ENCODE measurements around the gene RXRA. TPM values are rescaled to one million over a fixed set of nuclear protein-coding genes. Genes with fewer than 3 reads are reported as not detected.

Gene RXRA
- total and polyA plus RNA-seq, 9 donors = 12.4 to 82.2 (median 70.6) TPM

DNA sequence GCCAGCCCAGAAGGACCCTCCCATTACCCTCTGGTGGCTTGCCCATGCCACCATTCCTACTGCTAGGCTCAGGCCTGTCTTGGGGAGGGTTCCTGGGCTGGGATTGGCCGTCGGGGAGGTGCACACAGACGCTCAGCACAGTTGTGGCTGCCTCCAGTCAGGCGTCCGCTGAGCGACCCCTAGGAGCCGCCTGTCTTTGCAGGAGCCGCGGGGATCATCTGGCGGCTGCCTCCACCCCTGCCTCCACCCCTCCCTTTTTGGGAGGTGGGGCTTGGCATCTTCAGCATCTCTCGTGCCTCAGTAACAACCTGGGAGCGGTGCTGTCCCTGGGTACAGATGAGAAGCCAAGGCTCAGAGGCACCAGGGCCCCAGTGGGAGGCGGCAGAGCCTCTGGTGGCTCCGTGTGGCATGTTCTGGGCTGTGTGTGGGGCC, 39.6 kb downstream of the RXRA start:
- TF ChIP-seq EP300 (IDR thresholded peaks at IDR 0.05) (no peak), POLR2A (IDR thresholded peaks at IDR 0.05) (no peak)
- TF ChIP-seq, protein P1, sequence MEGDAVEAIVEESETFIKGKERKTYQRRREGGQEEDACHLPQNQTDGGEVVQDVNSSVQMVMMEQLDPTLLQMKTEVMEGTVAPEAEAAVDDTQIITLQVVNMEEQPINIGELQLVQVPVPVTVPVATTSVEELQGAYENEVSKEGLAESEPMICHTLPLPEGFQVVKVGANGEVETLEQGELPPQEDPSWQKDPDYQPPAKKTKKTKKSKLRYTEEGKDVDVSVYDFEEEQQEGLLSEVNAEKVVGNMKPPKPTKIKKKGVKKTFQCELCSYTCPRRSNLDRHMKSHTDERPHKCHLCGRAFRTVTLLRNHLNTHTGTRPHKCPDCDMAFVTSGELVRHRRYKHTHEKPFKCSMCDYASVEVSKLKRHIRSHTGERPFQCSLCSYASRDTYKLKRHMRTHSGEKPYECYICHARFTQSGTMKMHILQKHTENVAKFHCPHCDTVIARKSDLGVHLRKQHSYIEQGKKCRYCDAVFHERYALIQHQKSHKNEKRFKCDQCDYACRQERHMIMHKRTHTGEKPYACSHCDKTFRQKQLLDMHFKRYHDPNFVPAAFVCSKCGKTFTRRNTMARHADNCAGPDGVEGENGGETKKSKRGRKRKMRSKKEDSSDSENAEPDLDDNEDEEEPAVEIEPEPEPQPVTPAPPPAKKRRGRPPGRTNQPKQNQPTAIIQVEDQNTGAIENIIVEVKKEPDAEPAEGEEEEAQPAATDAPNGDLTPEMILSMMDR (IDR thresholded peaks at IDR 0.05) = peak in 1 of 3 donors; percentile 9
- Histone ChIP-seq H3K4me3 (no peak overlapping the region), H3K9me3 (no peaks in the 10 kb centered on the region), H3K27me3 (no peaks in the 10 kb centered on the region), H3K36me3 (no peaks in the 10 kb centered on the region), H3K27ac (peak overlapping the region; percentile 43 to 71), H3K4me1 (ENCODE audit: insufficient read depth) (peaks cover 30% of the 10 kb centered on the region)
- 10 to 11% (median 10%) methylated on average over 12 to 14 of the region's 14 CpGs for WGBS, 3 donors
- DNase-seq = peak; percentile 75 to 82 (median 80)
- intact Hi-C loops (cut with DNase I) = loop anchor here in 1 of 4 donors (5.0 kb wide), 1 partner anchor 34 kb away; no protein-coding TSS in a partner anchor

DNA sequence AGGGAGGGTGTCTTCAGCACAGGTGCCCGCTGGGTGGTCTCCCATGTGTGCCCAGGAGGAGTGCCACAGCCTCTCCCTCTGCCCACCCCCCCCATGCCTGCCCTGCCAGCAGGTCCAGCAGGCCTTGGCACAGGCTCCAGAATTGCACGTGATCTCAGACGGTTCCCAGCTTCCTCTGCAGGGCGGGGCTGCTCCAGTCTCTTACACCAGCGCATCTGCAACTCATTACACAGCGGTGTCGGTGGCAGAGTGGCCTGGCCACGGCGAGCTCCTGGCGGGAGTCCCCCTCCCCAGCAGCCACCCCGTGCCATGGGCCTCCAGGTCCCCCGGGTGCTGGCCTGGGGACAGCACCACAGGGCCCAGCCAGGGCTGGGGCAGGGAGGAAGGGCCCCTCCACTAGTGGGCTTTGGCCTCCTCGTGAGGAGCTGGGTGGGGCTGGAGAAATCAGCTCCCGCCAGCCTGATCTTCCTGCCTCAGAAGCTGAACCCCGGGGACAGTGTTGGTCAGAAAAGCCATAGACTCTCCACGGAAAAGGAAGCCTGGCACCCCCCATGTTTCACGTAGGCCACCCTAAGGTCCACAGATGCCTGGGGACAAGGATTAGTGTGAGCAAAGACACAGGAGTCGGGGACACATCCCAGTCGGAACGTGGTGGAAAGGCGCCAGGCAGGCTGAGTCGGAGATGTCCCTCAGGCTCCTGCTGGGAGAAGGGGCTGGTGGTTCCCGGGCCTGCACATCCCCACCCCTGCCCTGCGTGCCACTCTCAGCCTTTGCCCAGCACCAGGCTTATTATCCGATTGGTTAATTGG, 40.2 kb downstream of the RXRA start:
- Histone ChIP-seq H3K27me3 (no peaks in the 10 kb centered on the region), H3K4me3 (peak overlapping the region; percentile 20), H3K9me3 (no peaks in the 10 kb centered on the region), H3K36me3 (no peaks in the 10 kb centered on the region), H3K4me1 (ENCODE audit: insufficient read depth) (peaks cover 35% of the 10 kb centered on the region), H3K27ac (peak overlapping the region; percentile 43 to 71)
- intact Hi-C loops (cut with DNase I) = loop anchor here in 1 of 4 donors (5.0 kb wide), 1 partner anchor 34 kb away; no protein-coding TSS in a partner anchor
- 27 to 50% (median 30%) methylated on average over 12 to 25 of the region's 25 CpGs for WGBS, 3 donors
- peak; percentile 89 to 92 (median 91) for DNase-seq
- TF ChIP-seq POLR2A (IDR thresholded peaks at IDR 0.05) (no peak), EP300 (IDR thresholded peaks at IDR 0.05) (no peak)
- TF ChIP-seq, protein P1 (IDR thresholded peaks at IDR 0.05) = no peak

- intact Hi-C loops (cut with DNase I) = loop anchor here in 1 of 4 donors (5.0 kb wide), 1 partner anchor 35 kb away; no protein-coding TSS in a partner anchor
- no peak for DNase-seq
- peaks cover 36% of the 10 kb centered on the region for H3K4me1 ChIP-seq (ENCODE audit: insufficient read depth)
- TF ChIP-seq, protein P1 (IDR thresholded peaks at IDR 0.05) = no peak
- TF ChIP-seq POLR2A (IDR thresholded peaks at IDR 0.05) = no peak
- no peak for TF ChIP-seq EP300 (IDR thresholded peaks at IDR 0.05)
- WGBS, 3 donors = 83 to 88% (median 85%) methylated on average over 12 of the region's 12 CpGs
- H3K4me3 ChIP-seq = no peak overlapping the region
- no peaks in the 10 kb centered on the region for H3K27me3 ChIP-seq
- no peaks in the 10 kb centered on the region for H3K9me3 ChIP-seq
- H3K27ac ChIP-seq = peak overlapping the region in 1 of 2 donors; percentile 71
- H3K36me3 ChIP-seq = no peaks in the 10 kb centered on the region
Observed at GRCh38 chr9:134367061-134367460, 40.8 kb downstream of the RXRA start.

- WGBS, 3 donors = 84 to 90% (median 88%) methylated on average over 13 to 19 of the region's 19 CpGs
- no peak for TF ChIP-seq EP300 (IDR thresholded peaks at IDR 0.05)
- TF ChIP-seq, protein P1 (IDR thresholded peaks at IDR 0.05) = no peak
- intact Hi-C loops (cut with DNase I) = loop anchor here in 1 of 4 donors (5.0 kb wide), 1 partner anchor 36 kb away; no protein-coding TSS in a partner anchor
- H3K36me3 ChIP-seq = no peaks in the 10 kb centered on the region
- no peak overlapping the region for H3K4me3 ChIP-seq
- H3K4me1 ChIP-seq (ENCODE audit: insufficient read depth) = peaks cover 39% of the 10 kb centered on the region
- peak overlapping the region in 1 of 2 donors; percentile 20 for H3K27ac ChIP-seq
- no peak for DNase-seq
- H3K27me3 ChIP-seq = no peaks in the 10 kb centered on the region
- no peaks in the 10 kb centered on the region for H3K9me3 ChIP-seq
Observed at GRCh38 chr9:134367791-134368490, 41.7 kb downstream of the RXRA start.
